BJ (cell line): ENCODE results near the gene RAD51AP2. TPM values are rescaled to one million over a fixed set of nuclear protein-coding genes. Genes with fewer than 3 reads are reported as not detected.
"Not testable (repeated sequence)": the region's sequence is repeated elsewhere in the genome, so short reads cannot be mapped to it uniquely, and the experiment has no call there.

ENCODE experiments used
- CTCF ChIA-PET: fragments of 350-600 bp; formaldehyde crosslinking; extraction: SDS; loops from one replicate; lab custom pipeline; 2021; ENCODE audit warnings: antibody characterized with exemption, inconsistent platforms; lab: Yijun Ruan, JAX
- POLR2A ChIA-PET: fragments of 300-600 bp; sonication (Branson Sonifier 250); formaldehyde crosslinking; extraction: SDS; loops from one replicate; lab custom pipeline; 2021; ENCODE audit warnings: antibody characterized with exemption; lab: Charles Lee
- DNase-seq: peaks from one replicate; pipeline ENCODE4 v3.0.0-alpha.2; 2011; ENCODE audit warnings: low read depth
- H3K27me3 ChIP-seq: 2 replicates; pipeline ENCODE4 v1.6.0; 2011; ENCODE audit warnings: low read length; ENCODE audit not compliant: control insufficient read depth, insufficient read depth
- H3K36me3 ChIP-seq: 2 replicates; pipeline ENCODE4 v1.5.1; 2011; ENCODE audit warnings: low read length; ENCODE audit not compliant: control insufficient read depth, insufficient read depth
- H3K4me3 ChIP-seq: 2 replicates; pipeline ENCODE4 v1.5.1; 2011; ENCODE audit warnings: low read depth, mild to moderate bottlenecking, control low read depth, low read length
- CTCF ChIP-seq: IDR thresholded peaks from 2 replicates; pipeline ENCODE4 v1.5.1; 2011; ENCODE audit warnings: low read depth, mild to moderate bottlenecking, control low read depth, inconsistent platforms, low read length, moderate library complexity; ENCODE audit not compliant: insufficient read depth
- polyA plus RNA-seq: library from polyadenylated mRNA; depleted of rRNA; stranded (reverse); fragments of >200 nt; gene quantifications from 2 replicates; pipeline ENCODE4 v1.2.3, GENCODE V29; 2011

RAD51AP2 gene
- polyA plus RNA-seq, 1 experiment, result not detected

DNA sequence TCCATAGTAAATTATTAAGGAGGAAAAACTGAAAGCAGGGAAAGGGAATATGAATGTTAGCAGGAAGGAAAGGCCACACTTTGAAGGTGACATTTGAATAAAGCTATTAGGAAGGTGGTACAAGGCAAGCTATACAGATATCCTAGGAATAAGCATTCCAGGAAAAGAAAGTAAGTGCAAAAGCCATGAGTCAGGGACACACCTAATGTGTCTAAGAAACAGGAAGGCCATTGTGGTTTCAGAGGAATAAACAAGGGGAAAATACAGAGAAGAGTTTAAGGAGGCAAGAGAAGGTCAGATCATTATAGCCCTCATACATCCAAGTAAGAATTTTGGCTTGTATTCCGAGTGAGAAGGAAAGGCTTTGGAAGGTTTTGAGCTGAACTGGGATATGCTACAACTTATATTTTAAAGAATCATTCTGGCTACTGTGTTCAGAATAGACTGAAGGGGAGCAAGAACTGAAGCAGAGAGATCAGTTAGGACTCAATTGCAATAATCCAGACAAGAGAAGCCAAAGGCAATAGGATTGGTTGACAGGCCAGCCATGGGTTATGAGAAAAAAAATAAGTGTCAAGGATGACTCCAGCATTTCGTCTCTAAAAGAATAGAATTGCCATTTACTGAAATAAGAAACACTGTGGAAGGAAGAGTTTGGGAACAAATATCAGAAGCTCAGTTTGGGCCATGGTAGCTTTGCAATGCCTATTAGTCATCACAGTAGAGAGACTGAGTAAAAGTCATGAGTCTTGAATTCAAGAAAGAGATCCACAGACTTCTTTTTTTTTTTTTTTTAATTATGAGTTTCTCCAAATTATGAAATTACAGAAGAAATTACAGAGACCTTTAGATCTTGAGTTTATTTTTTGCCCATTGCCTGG lies 11.3 kb downstream of the RAD51AP2 start:
- TF ChIP-seq CTCF, result no peak
- ChIA-PET CTCF (no interaction called here), POLR2A (no interaction called here)
- Histone ChIP-seq H3K4me3 (no peak overlapping the region), H3K36me3 (no peaks in the 10 kb centered on the region), H3K27me3 (no peaks in the 10 kb centered on the region)
- DNase-seq, result no peak

DNA sequence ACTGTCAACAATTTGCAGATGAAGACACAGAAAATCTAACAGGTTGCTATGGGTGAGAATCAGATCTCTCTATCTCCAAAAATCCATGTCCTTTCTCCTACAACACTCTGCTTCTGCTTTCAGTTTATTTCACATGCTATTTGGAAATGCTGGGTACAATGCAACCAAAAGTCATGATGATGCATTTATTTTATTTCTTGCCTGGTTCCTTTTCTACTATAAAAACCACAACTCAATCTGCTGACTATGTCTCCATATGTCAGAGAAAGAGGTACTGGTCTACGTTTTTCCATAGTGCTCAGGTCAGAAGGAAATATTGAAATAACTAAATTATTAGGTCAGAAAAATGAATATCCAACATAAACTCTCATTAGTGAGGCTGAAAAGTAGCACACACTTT lies 20.5 kb downstream of the RAD51AP2 start:
- no peak overlapping the region for H3K4me3 ChIP-seq
- no peaks in the 10 kb centered on the region for H3K36me3 ChIP-seq
- POLR2A ChIA-PET, result no interaction called here
- no peak for DNase-seq
- H3K27me3 ChIP-seq, result no peaks in the 10 kb centered on the region
- CTCF ChIA-PET, result no interaction called here
- no peak for TF ChIP-seq CTCF

- CTCF ChIA-PET, result no interaction called here
- no peak for TF ChIP-seq CTCF
- DNase-seq, result no peak
- no peak overlapping the region for H3K4me3 ChIP-seq
- POLR2A ChIA-PET, result no interaction called here
- no peaks in the 10 kb centered on the region for H3K36me3 ChIP-seq
- H3K27me3 ChIP-seq, result no peaks in the 10 kb centered on the region
Measured at GRCh38 chr2:17495590-17495989, 22.6 kb downstream of the RAD51AP2 start.

- CTCF ChIA-PET, H3K27me3 ChIP-seq, H3K36me3 ChIP-seq, DNase-seq, H3K4me3 ChIP-seq, POLR2A ChIA-PET: not testable (repeated sequence)
Measured at GRCh38 chr2:17490165-17490564, 28.1 kb downstream of the RAD51AP2 start.

DNA sequence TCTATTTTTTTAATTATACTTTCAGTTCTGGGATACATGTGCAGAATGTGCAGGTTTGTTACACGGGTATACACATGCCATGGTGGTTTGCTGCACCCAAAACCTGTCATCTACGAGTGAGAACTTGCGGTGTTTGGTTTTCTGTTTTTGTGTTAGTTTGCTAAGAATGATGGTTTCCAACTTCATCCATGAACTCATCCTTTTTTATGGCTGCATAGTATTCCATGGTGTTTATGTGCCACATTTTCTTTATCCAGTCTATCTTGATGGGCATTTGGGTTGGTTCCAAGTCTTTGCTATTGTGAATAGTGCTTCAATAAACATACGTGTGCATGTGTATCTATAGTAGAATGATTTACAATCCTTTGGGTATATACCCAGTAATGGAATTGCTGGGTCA lies 29.6 kb downstream of the RAD51AP2 start:
- CTCF ChIA-PET, H3K27me3 ChIP-seq, POLR2A ChIA-PET, DNase-seq, H3K36me3 ChIP-seq, H3K4me3 ChIP-seq: not testable (repeated sequence)

DNA sequence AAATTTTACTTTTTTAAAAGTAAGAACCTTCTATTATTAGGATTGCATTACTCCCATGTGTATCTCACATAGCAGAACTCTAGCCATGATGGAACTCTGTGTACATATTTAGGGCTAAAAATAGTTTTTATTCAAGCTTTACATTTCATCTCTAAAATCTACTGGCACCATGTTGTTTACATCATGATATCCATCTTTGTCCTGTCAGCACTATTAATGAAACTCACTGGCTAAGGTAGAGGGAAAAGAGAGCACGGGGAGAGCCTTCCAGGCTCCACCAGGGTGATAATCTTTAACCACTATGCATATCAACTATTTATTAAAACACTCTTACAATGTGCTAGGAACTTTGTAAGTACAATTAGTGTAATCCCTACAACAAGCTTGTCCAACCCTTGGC lies 34.7 kb downstream of the RAD51AP2 start:
- Histone ChIP-seq H3K4me3 (no peak overlapping the region), H3K36me3 (no peaks in the 10 kb centered on the region), H3K27me3 (no peaks in the 10 kb centered on the region)
- DNase-seq, result no peak
- CTCF ChIA-PET, result no interaction called here
- POLR2A ChIA-PET, result no interaction called here
- no peak for TF ChIP-seq CTCF
